VCaP (cell line): ENCODE data around the gene ETS1.

Experiments used
- H3K27ac ChIP-seq: fragments of 450-650 bp; 2 replicates; pipeline ENCODE4 v1.5.1; 2017
- TF ChIP-seq, protein P1 (sequence below): fragments of 450-650 bp; conservative IDR thresholded peaks from 2 replicates; pipeline ENCODE4 v1.5.1; 2017; ENCODE audit warnings: mild to moderate bottlenecking, moderate library complexity

ETS1 gene

DNA sequence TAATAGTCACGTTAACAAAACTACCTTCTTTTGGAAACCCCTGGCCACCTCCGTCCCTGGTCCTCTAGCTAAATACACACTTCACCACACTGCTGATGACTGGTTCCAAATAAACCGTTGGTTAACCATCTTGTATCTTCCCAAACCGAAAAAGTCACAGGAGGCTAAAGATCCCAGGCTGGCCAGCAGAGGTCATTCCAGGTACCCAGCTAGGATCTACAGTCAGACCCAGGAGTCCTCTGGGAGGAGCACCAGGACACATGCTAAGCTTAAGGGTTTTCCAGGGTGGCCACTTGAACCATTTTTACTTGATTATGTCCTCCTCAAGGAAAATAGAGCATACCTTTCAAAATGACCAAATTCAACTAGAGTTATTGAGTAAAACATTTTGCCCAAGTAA lies 103.2 kb downstream of the ETS1 start:
- H3K27ac ChIP-seq, result no peak overlapping the region
- TF ChIP-seq, protein P1, sequence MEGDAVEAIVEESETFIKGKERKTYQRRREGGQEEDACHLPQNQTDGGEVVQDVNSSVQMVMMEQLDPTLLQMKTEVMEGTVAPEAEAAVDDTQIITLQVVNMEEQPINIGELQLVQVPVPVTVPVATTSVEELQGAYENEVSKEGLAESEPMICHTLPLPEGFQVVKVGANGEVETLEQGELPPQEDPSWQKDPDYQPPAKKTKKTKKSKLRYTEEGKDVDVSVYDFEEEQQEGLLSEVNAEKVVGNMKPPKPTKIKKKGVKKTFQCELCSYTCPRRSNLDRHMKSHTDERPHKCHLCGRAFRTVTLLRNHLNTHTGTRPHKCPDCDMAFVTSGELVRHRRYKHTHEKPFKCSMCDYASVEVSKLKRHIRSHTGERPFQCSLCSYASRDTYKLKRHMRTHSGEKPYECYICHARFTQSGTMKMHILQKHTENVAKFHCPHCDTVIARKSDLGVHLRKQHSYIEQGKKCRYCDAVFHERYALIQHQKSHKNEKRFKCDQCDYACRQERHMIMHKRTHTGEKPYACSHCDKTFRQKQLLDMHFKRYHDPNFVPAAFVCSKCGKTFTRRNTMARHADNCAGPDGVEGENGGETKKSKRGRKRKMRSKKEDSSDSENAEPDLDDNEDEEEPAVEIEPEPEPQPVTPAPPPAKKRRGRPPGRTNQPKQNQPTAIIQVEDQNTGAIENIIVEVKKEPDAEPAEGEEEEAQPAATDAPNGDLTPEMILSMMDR, result no peak; the same call in 1 of the 2 replicates

DNA sequence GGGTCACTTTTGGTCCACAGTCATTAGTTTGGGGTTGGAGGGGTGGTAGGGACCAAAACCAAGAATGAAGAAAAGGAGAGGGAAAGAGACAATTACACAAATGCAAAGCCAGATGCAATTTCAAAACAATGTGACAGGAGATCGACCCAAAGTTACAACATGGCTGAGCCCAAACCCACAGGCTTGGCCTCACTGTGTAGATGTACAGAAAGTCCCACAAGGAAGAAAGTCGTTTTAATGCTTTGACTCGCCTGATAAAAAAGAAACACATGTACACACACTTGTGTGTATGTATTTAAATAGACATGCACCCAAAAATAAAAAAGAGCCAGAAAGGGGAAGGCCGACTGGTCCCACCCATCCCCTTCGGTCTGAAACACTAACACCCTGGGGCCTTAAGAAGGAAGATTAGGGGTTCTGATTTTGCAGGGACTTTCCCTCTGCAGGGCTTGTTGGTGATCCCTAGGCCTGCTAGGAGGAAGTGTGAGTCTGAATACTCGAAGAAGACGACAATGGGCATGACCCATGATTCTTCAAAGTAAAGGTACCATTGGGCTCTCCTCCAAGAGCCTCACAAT lies 104.1 kb downstream of the ETS1 start:
- H3K27ac ChIP-seq, result no peak overlapping the region
- TF ChIP-seq, protein P1, result no peak

DNA sequence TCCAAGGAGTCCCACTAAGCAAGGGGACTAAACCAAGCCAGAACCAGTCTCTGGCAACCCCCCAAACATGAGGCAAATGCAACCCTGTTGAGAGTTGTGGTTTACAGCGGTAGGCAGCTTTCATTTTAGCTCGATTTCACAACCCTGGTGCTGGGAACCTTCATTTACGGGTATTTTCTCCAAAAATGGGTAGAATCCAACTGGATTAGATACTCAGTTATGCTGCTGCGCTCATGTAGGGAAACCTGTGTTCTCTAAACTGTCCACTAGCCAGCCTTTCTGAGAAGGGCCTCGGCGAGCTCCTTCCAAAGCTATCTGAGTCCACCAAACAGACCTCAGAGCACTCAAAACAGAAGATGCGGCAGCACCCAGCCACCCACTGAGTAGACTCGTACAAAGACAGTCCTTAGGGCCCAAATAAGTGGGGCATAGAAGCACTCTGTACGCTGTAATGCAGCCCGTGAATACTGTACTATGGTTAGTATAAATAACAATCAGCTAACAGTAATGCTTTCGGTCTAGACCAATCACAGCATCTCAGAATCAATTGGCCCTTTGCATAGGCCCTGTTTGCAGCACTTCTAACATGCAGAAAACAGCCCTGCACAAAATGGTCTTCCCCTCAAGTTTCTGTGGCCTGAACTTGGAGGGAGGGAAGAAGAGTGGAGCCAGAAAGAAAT lies 104.7 kb downstream of the ETS1 start:
- H3K27ac ChIP-seq, result no peak overlapping the region
- TF ChIP-seq, protein P1, result no peak

DNA sequence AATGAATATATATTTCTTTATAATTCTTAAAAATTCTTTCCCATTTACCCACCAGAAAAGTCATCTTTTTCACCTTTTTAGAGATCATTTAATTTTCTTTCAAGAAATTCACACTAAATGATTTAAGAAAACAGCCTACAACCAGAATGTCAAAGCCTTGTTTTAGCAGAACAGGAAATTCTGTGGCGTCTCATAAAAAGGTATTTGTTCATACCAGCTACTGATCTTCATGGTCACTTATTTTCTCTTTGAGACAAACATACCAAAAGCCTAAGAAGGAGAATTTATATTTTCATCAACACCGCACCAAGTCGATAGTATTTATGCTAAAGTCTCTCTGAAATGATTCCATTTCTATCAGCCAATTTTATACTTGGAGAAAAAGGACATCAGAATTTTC lies 105.3 kb downstream of the ETS1 start:
- TF ChIP-seq, protein P1, result no peak
- H3K27ac ChIP-seq, result no peak overlapping the region

DNA sequence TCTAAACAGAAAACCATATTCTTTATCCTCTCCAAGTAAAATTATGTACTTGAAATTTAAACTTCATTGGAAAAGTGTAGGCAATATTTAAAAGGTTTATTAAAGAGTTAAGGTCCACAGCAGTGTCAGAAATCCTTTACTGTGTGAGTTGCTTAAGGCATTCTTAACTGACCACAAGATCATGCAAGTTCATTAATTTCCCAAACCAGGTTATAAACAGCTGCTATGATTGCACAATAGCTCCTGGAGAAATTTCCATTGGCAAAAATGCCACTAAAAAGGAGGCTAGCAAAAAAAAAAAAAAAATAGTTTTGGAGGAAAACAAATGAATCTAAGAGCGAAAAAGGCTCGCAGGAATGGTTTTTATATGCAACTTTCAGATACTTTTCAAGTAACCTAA lies 106.2 kb downstream of the ETS1 start:
- TF ChIP-seq, protein P1, result no peak
- H3K27ac ChIP-seq, result no peak overlapping the region

DNA sequence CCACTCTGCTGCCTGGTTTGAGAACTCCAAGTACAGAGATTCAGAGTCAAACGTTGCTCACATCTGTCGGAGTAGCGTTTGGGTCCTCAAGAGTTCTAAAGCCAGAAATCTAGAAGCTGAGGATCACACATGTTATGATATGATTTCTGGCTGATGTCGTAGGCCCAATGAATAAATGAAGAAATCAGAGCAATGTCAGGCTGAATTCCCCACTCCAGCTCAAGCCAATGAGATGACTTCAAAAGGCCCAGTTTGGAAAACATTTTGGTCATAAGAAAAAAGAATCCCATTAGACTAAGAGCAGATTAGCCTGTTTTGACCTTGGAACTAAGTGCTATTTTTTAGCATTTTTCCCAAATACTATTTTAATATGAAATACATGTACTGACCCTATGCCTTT lies 106.7 kb downstream of the ETS1 start:
- H3K27ac ChIP-seq, result no peak overlapping the region
- TF ChIP-seq, protein P1, result no peak

DNA sequence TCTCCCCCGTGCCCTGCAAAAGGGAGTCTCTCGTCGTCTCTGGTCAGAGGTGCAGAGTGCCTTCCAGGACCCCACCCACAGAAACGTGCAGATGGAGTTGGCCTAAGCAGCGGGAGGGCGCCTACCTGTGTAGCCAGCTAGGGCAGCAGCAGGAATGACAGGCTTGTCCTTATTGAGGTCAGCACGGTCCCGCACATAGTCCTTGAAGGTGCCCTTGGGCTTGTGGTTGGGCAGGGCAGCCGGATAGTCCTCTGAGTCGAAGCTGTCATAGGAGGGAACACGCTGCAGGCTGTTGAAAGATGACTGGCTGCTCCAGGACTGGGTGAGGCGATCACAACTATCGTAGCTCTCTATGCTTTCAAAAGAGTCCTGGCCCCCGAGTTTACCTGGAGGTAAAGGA lies 107.3 kb downstream of the ETS1 start:
- no peak overlapping the region for H3K27ac ChIP-seq
- TF ChIP-seq, protein P1, result no peak
